A204.1 (cell line): Measurements from ENCODE around the gene CACNA2D1.

Experiments used
- FAIRE-seq: peaks from 2 replicates; lab custom pipeline; 2012; peaks lifted over from hg19 to GRCh38; lab: Jason Lieb, UNC

CACNA2D1 gene

GRCh38 chr7:82226191-82226590 is 217.4 kb downstream of the CACNA2D1 start:
- FAIRE-seq, result no peak

GRCh38 chr7:82224529-82224928 is 219.0 kb downstream of the CACNA2D1 start:
- FAIRE-seq, result no peak

- no peak for FAIRE-seq
Observed at GRCh38 chr7:82223580-82223979, 220.0 kb downstream of the CACNA2D1 start.

- no peak for FAIRE-seq
Observed at GRCh38 chr7:82221152-82221674, 222.4 kb downstream of the CACNA2D1 start.

GRCh38 chr7:82212466-82212865 is 231.1 kb downstream of the CACNA2D1 start:
- no peak for FAIRE-seq

DNA sequence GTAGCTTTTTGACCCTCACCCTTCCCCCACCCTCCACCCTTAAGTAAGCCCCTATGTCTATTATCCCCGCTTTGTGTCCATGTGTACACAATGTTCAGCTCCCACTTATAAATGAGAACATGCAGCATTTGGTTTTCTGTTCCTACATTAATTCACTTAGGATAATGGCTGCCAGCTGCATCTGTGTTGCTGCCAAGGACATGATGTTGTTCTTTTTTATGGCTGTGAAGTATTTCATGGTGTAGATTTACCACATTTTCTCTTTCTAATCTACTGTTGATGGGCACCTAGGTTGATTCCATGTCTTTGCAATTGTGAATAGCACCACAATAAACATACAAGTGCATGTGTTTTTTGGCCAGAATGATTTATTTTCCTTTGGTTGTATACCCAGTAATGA is 232.2 kb downstream of the CACNA2D1 start:
- no peak for FAIRE-seq

GRCh38 chr7:82210416-82211184 is 233.0 kb downstream of the CACNA2D1 start:
- FAIRE-seq, result no peak

DNA sequence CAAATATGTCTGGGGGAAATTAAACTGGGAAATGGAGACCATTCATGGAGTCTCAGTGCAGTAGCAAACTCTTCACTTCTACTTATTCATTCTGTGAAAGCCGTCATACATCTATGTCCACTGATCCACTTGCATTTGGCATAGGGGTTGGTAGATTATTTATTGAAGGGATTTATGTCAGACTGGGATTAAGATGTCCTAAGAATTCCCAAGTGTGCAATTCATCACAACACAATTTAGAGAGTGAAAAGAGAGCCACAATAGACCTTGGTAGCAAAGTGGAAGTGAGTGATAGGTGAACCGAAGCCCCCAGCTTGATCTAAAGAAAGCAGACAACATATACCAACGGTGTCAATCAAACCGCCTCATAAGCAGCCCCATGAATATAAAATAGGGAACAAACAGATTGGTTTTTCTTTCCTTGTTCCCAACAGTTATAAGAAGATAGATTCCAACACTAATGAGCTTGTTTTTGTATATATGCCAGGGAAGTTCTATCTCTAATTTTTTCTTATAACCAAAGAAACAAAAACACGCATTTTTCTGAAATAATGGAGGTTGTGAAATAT is 234.3 kb downstream of the CACNA2D1 start:
- FAIRE-seq, result no peak

DNA sequence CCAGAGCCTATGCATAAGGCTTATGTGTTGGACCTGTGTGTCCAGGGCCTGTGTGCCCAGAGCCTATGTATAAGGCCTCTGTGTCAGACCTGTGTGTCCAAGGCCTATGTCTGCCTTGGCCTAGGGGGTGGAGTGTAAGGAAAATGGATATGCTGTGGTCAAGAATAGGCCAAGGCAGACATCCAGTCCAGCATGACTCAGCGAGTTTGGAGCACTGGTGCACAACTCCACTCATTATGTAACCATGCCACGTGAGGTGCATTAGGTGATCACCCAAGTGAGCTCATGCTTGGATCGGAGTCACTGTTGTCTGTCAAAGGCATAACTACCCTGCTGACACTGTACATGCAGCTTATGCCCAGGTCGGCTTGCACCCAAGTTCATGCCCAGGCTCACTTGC is 238.9 kb downstream of the CACNA2D1 start:
- FAIRE-seq, result no peak

DNA sequence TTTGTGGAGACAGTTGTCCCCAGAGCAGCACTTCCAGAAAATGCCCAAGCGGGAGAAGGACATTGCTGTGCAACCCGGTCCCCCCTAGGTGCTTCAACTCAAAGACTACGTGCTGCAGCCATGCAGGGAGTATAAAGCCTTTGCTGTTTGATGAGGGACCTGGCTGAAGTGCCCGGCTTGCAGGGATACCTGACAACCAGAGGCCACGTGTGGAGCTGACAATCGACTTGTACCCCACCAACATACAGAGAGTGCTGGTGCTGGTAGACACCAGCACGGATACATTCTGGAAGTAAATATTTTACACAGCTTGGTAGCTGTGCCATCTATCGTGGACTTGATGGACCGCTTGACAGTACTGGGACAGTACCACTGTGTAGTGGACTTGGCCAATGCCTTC is 240.6 kb downstream of the CACNA2D1 start:
- no peak for FAIRE-seq

DNA sequence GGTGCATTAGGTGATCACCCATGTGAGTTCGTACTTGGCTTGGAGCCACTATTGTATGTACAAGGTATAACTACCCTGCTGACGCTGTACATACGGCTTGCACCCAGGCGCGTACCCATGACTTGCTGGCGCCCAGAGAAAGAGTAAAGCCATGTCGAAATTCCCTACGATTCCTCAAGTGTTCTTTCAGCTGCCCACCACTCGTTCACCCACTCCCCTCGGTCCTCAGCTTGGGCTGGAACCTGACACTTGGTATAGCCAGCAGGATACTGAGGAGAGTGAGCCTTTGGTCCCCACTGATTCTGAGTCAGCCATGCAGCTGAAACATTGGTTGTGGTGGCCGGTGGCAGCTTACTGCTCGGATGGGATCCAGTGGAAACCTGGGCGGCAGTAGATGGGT is 241.5 kb downstream of the CACNA2D1 start:
- no peak for FAIRE-seq

DNA sequence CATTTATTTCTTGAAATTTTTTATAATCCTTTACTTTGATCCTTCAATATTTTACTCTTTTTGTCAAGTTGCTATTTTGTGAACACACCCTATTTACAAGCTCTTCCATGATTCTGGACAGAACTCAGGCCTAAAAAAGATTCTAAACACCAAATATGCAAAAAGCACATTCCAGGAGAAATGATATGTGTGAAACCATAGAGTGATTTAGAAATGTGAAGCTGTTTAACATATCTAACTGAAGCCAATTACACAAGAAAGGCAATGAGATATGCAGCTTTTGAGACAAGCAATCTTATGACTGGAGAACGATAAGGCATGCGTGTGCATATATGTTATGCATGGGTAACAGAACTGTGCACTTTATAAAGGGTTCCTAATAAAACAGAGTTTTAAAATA is 243.0 kb downstream of the CACNA2D1 start:
- FAIRE-seq, result no peak

DNA sequence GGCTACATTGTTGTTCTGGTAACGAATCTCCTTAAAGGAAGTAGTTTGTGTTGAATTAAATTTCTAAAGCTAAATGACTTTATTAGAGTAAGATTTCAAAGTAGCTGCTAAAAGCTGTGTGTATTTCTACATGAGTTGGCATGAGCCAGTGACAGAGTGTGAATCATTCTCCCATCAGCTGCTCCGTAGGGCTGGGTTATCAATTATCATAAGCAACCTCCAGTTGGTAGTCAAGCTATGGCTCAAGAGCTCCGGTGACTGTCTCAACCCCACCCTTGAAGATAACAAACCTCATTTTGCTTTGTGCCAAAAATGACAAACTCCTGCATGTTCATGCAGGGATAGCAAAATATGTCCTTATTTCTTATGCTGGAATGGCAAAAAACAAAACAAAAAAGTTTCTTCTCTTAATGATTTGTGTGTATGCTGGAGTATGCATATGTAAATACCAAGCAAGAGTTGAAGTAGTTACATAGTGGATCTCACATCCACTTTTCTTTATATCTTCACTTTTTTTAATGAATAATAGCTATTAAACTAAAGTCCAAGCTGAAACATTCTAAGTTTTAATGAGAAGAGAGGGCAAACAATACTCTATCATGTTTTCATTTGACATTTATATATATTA is 249.4 kb downstream of the CACNA2D1 start:
- FAIRE-seq, result no peak

DNA sequence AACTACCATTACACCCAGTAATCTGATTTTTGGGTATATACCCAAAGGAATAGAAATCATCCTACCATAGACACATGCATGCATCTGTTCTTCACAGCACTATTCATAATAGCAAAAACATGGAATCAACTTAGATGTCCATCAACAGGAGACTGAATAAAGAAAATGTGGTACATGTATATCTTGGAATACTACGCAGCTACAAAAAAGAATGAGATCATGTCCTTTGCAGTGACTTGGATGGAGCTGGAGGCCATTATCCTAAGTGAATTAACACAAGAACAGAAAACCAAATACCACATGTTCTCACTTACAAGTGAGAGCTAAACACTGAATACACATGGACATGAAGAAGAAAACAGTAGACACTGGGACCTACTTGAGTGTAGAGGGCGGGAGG is 254.9 kb downstream of the CACNA2D1 start:
- no peak for FAIRE-seq

GRCh38 chr7:82185443-82185842 is 258.1 kb downstream of the CACNA2D1 start:
- FAIRE-seq, result no peak

DNA sequence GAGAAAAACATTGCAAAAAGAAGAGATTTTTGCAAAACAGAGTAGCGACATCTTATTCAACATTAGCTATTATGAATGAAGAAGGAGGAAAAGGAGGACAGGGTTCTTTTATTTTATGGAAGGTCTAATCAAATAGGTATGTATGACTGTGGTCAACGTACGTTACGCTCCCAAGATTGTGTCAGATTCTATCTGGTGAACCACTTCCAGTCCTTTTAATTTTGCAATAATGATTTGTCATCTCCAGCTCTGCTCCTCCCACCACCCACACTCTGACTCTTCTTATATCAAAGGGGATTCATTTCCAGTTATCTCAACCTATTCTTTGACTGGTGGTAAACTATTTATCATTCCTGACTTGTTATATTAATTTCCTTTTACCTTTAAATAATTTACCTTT is 259.9 kb downstream of the CACNA2D1 start:
- FAIRE-seq, result no peak

DNA sequence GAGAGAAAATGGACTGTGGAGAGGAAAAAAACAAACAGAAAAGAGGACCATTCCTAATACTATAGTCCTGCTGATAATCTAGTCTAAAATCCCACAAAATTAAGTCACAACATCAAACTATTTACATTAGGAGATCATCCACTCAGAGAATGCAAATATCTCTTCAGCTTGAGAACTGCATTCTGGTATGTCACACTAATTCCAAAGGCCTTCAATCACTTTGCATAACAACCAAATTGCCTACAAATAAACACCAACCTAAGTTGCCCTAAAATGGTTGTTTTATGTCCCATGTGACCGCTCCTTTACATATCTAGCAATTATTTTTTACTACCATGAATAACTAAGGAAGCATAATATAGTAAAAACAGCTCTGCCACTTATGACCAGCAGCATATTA is 264.3 kb downstream of the CACNA2D1 start:
- no peak for FAIRE-seq

DNA sequence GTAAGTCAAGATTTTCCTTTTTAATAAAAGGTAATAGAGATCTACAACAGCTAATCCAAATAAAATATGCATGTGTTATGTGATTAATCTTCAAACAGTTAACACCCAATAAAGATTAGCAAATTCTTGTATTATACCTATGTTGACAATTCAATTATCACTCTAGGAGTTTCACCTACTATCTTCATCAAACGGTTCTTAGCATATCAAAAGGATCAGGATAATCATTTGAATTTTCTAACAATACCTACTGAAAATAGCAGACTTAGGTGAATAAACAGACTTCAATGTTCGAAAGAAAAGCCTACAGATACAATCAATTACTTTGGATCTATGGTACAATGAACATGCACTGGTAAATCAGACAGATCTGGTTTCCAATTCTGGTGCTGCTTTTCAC is 268.3 kb downstream of the CACNA2D1 start:
- FAIRE-seq, result no peak

DNA sequence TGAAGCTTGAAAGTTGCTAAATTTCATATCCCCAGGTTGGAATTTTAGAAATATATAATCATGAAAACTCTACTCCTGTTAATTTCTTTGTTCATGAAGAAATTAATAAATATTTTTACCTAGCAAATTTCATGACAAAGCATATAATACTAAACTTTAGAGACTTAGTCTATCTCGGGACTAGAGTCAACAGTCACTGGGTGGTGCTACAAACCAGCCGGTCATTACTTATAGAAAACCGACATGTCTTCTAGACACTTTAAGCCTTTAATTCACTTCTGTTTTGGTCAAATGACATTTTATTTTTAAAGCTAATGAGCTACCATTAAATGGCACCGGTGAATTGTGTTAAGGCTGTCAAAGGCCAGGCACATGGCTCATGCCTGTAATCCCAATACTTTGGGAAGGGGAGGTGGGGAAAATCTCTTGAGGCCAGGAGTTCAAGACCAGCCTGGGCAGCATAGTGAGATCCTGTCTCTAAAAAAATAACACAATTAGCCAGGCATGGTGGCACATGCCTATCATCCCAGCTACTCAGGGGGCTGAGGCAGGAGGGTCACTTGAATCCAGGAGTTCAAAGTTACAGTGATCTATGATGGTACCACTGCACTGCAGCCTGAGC is 270.1 kb downstream of the CACNA2D1 start:
- no peak for FAIRE-seq

- FAIRE-seq, result no peak
Observed at GRCh38 chr7:82172881-82173280, 270.7 kb downstream of the CACNA2D1 start.

- FAIRE-seq, result no peak
Observed at GRCh38 chr7:82172017-82172416, 271.6 kb downstream of the CACNA2D1 start.

GRCh38 chr7:82167558-82168314 is 275.8 kb downstream of the CACNA2D1 start:
- FAIRE-seq, result no peak
